Hematopoietic multipotent progenitor cell treated with erythropoietin and hydrocortisone succinate and interleukin-3 and kit ligand, for 15 days (in vitro differentiated cells): ENCODE measurements around the gene LARP6.

Source experiments
- DNase-seq: peaks from one replicate; pipeline ENCODE4 v3.0.0-alpha.2; 2015; ENCODE audit warnings: low spot score

LARP6 gene

DNA sequence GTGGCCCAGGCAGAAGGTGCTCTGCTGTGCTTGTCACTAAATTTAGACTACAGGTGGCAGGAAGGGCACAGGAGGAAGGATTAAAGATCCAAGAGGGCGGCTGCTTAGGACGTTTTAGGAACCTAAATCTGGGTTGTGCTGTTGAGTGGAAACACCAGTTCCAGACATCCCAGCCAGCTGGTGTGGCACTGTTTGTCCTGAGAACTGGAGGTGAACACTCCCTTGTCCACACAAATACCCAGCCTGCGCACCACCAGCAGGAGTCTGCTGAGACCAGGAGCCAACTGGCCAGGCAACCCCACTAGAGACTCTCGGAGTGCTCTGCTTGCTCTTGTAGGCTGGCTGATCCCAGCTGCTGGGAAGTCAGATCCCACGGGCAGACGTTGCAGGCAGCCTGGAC lies 60.3 kb downstream of the LARP6 start:
- DNase-seq: no peak

GRCh38 chr15:70792171-70792573 lies 61.8 kb downstream of the LARP6 start:
- DNase-seq: no peak

GRCh38 chr15:70791259-70791658 lies 62.7 kb downstream of the LARP6 start:
- no peak for DNase-seq

DNA sequence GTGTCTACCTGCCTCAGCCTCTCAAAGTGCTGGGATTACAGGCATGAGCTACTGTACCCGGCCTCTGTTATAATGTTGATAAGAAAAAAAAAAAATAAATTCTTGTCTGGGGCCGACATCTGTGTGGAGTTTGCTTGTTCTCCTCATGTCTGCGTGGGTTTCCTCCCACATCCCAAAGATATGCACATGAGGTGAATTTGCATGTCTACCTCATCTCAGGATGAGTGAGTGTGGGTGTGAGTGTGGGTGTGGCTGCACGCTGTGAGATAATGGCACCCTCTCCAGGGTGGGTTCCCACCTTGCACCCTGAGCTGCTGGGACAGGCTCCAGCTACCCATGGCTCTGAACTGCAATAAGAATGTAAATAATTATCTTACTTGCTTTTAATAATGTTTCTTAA lies 64.7 kb downstream of the LARP6 start:
- no peak for DNase-seq

- DNase-seq: no peak
These were observed 65.6 kb downstream of the LARP6 start for GRCh38 chr15:70788114-70789049.

DNA sequence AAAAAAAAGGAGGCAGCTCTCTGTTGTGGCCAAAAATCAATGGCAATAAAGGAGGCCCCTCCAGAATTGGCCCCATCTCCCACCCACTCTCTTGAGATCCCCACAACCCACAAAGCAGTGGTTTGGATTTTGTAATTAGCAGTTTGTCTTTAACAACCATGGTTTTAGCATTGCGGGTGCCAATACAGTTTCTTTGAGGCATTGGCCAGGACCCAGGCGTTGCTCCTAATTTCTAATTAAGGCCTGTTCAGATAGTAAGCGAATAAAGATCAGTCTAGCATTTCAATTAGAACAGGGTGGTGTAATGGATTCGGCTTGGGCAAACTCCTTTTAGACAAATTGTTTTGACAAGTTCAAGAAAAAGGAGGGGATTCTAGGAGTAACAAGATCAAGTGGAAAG lies 67.0 kb downstream of the LARP6 start:
- DNase-seq: no peak

DNA sequence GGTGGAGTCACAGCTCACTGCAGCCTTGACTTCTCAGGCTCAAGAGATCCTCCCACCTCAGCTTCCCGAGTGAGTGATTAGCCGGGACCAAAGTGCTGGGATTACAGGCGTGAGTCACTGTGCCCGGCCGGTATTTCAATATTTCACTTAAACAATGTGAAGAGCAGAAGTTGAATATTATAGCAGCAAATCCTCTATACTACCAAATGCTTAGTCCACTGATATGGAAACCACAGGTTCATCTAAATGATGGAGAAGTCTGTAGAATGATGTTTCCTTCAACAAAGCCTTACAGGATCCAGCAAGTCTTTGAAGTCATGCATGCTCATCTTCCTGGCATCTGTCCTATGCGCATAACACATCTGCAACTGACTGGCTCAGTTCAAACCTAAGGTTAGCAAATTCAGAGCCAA lies 70.3 kb downstream of the LARP6 start:
- DNase-seq: no peak

DNA sequence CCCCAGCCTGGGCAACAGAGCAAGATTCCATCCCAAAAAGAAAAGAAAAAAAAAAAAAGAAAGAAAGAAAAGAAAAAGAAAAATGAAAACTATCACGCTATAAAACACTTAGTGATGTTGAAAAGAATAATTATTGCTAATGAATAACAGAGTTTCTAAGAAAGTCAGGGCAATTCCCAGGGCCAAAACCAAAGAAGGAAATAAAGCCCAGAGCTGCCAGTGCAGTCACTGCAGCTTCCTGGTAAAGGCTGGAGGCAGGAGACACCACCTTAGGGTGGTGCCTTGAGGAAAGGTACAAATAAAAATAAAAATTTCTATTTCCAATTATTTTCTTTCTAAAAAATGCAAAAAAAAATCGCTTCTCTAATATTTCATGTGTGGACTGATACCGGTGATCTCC lies 70.9 kb downstream of the LARP6 start:
- DNase-seq: no peak

GRCh38 chr15:70781236-70781635 lies 72.7 kb downstream of the LARP6 start:
- DNase-seq: no peak
